RCC 7860 (cell line): Measurements from ENCODE around the gene OSGIN1.
A peak's percentile ranks its signal among the peaks of the same experiment; 100 is the strongest.

Experiments
- DNase-seq: peaks from one replicate; pipeline ENCODE4 v3.0.0-alpha.2; 2015; ENCODE audit warnings: low spot score
- FAIRE-seq: peaks from 2 replicates; lab custom pipeline; 2012; peaks lifted over from hg19 to GRCh38; lab: Jason Lieb, UNC

The OSGIN1 gene

DNA sequence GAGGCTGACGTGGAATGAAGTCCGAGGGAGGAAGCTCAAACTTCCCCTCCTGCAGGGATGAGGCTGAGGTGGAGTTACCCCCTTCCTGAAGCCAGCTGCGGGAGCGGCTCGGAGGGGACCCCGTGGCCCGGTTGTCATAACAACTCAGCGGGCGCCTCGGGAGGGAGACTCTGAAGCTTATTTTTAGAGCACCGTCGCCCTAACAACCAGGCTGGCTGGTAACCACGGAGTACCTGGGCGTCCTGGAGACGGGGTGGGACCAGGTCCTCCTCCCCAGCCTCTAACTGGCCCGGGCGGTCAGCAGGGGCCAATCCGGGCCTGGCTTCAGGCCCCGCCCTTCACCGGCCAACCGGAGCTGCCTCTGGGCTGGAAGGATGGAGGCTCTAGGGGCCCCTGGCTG is 42.7 kb downstream of the OSGIN1 start:
- no peak for DNase-seq
- no peak for FAIRE-seq

DNA sequence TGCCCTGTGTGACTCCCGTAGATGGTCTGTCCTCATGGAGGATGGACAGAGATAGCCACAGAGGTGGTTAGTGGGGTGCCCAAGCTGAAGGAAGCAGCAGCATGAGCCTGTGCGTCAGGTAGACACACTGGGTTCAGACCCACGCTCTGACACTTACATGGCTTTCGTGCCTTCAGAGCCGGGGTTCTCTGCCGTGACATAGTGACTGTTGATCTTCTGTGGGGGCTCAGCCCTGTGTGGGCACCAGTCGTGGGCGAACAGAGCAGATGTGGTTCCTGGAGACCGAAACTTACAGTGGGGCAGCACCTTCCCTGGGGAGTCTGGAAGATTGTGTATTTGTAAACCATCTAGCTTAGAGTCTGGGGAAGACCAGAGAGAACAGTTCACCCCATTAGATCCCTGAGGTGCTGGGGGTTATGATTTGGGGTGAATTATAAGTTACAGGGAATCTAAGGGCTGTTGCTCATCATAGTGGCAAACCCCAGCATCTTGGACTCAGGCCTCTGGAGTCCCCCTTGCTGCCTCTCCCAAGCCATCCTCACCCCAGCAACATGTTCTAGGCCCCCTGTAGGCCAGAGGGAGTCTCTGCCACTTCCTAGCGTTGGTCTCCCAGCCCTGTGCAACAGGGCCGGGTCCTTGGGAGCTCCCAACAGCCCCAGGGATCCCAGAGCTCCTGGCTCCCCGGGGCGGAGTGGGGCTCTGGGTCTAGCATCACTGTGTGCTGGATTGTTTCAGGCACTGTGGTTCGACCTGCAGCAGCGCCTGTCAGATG is 43.6 kb downstream of the OSGIN1 start:
- DNase-seq, result no peak
- no peak for FAIRE-seq

DNA sequence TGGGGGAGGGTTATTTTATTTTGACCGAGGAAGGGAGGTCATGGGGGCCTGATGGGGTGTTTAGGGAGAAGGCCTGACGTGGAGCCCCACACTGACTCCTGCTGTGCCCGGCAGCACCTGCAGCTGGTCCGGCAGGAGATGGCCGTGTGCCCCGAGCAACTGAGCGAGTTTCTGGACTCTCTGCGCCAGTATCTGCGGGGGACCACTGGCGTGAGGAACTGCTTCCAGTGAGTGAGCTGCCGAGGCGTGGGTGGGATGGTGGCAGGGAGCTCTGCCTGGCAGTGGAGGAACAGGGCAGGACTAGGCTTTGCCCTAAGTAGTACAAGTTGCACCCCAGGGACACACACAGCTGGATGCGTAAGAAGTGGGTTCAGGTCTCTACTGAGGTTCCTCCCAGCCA is 45.1 kb downstream of the OSGIN1 start:
- FAIRE-seq (no peak), DNase-seq (no peak)

DNA sequence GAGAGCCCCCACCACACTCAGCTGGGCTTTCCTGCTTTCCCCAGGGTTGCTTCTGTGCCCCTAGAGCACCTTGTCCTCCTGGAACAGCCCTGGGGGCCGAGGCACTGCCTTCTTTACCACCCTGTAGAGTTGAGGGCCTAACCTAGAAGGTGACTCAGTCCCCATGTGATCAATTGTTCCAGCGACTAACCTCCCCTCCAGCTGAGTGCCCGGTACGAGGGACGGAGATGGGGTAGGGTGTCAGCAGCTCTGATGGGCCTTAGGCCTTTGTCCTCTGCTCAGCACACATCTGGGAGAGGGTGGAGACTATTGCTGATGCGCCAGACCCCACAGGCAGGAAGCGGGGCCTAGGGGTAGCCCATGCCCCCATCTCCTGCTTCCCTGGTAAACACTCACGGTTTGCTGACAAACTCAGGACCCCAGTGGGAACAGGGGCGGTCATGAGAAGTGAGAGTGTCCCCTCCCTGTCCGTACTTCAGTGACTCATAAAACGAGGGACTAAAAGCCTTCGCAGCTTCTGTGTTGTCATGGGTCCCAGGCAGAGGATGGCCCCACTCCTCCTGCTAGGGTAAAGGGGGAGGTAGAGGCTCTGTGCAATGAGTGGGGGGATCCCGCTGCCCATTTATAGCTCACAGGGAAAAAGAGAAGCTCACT is 48.1 kb downstream of the OSGIN1 start:
- FAIRE-seq (no peak), DNase-seq (no peak)

DNA sequence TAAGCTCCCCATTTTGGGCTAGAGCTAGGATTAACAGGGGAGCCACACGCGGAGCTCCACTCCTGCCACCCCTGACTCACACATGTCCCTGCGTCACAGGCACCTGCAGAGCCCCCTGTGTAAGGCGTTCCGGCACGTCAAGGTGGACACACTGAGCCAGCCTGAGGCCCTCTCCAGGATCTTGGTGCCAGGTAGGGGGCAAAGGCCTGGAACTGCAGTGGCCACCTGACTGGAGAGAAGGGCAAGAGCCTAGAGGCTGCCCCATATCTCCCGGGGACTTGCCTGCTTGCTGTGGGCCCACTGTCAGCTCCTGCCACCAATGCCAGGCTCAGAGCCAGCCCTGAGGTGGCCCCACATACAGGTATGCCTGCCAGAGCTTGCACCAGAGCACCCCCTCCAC is 48.7 kb downstream of the OSGIN1 start:
- FAIRE-seq (no peak), DNase-seq (no peak)

DNA sequence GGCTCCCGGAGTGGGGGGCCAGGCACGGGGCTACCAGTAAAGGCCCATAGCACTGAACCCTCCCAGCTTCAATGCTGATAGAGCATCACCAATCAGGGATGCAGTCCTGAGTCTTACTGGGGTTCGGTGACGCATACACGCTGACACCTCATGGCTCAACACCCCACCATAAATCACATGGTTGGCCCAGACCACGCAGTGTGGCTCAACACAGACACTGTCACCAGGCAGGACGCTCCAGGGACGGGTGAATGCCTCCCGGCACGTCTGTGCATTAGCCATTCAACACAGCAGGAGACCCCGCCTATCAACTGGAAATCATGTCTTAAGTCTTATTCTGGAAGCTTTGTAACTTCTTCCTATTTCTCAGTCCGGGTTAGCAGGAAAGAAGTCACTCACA is 50.0 kb downstream of the OSGIN1 start:
- FAIRE-seq (no peak), DNase-seq (no peak)

DNA sequence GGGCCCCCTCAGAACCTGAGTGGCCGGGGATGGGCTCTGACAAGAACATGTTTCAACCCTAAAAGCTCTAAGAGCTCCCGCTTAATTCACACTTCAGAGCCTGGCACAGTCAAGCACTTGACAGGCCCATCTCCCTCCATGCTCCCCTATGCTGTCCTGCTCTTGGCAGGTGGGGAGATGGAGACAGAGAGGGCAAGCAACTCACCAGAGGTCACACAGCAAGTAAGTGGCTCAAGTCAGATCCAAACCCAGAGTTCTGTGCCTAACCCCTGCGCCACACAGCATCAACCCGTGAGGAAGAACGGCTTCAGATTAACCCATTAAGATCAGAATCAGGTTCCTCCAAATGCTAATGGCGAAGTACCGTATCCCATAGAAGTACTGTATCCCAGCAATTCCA is 51.4 kb downstream of the OSGIN1 start:
- FAIRE-seq (no peak), DNase-seq (no peak)

DNA sequence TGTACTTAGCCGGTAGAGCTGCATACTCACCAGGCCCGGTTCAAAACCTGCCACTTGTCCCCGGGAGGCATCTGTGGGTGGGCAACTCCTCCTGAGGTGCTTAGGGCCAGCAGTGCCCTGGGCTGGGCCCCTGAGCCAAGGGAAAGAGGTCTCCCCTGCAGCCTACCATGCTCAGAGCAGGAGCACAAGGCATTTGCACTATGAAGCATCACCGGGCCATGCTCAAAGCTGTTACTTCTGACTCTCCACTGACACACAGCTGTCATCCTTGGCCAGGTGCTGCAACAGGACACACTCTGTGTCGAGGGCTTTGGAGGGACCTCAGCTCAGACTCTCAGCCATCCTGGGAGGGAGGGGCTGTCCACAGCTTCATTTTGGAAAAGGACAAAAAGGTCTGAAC is 52.4 kb downstream of the OSGIN1 start:
- FAIRE-seq, result no peak

DNA sequence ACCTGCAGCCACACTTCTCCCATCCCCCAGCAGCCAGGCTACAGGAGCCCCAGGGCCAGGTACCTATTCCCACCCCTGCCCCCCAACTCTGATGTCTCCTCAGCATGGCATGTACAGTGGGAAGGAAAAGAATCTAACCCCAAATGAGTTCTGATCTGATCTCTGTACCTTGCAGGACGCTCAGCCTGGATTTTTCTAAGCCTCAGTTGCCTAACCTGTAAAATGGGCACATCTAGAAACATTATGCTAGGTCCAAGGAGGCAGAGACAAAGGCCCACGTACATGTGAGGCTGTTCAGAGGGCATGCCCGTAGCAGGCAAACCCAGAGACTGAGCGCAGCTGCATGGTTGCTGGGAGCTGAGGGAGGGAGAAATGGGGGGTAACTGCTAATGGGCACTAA is 54.5 kb downstream of the OSGIN1 start:
- DNase-seq (no peak), FAIRE-seq (no peak)

More for the DNA sequence above, 52.4 kb downstream of the OSGIN1 start:
- DNase-seq, result no peak

DNA sequence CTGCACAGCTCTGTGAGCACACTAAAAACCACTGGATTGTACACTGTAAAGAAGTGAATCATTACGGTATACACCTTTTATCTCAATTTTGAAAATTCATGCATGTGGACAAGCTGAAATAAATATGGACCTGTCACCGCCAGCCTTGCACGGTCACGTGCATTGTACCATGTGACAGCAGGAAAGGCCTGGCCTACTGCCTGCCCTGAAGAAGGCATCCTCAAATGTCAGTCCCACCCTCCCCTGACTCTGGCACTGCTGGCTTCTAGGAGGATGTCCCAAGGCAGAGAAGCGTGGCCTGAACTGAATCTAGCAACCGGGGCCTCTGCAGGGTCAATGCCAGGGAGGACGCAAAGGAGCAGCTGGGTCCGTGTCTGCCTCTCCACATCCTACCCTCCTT is 54.9 kb downstream of the OSGIN1 start:
- DNase-seq, result no peak
- FAIRE-seq, result no peak

DNA sequence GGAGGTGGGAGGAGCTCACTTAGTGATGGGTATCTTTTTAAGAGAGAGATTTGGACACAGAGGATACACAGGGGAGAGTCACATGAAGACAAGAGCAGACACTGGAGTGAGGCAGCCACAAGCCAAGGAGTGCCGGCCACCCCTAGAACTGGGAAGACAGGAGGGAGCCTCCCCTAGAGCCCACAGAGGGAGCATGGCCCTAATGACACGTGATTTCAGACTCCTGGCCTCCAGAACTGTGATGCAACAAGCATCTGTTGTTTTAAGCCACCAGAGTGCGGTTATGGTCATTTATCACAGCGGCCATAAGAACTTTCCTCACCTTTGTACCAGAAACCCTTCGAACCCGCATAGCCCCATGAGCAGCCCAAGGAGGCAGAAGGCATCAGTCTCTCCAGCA is 56.2 kb downstream of the OSGIN1 start:
- DNase-seq (no peak), FAIRE-seq (no peak)

DNA sequence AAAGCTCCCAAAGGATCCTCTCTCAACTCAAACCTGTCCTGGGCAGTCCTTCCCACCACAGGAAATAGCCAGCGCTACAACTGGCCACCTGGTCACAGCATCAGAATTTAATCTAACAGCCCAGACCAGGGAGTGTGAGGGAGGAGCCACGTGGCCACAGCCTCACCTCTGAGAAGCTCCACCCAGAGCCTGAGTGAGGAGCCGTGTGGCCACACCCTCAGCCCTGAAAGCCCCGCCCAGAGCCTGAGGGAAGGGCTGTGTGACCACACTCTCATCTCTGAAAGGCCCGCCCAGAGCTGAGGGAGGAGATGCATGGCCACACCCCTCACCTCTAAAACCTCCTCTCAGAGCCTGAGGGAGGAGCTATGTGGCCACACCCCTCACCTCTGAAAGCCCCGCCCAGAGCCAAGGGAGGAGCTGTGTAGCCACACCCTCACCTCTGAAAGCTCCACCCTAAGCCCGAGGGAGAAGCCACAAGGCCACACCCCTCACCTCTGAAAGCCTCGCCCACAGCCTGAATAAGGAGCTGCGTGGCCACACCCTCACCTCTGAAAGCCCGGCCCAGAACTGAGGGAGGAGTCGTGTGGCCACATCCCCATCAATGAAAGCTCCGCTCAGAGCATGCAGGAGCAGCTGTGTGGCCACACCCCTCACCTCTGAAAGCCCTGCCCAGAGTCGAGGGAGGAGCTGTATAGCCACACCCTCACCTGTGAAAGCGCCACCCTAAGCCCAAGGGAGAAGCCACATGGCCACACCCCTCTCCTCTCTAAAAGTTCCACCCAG is 60.9 kb downstream of the OSGIN1 start:
- FAIRE-seq (no peak), DNase-seq (peak; percentile 63)

DNA sequence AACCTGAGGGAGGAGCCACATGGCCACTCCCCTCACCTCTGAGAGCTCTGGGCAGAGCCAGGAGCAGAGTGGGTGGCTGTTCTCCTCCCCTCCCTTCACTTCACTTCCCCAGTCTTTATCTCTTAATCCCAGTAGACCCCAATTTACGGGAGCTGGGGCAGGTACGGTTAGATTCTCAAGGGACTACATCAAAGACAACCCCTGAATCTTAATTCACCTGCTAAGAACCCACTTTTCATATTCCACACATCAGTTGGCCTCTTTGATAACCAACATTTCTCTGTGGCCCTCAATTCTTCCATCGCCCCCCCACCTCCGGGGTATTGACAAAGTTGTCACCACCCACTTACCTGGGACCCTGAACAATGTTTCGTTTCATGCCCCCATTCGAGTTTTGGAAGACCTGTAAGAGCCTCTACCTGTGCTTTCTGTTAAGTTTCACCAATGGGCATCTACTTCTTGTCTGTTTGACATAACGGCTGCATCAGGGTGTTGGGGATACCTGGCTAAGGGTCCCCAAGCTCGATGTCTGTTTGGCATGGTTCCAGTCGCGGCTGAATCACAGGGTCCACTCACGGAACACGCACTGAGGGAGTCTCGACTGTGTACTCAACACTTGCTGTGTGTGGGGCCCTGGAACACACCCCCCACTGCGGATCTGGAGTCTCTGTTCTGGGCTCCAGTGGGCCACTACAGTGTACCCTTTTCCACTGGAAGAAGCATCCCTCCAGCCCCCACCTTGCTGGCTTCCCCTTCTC is 61.7 kb downstream of the OSGIN1 start:
- no peak for FAIRE-seq

DNA sequence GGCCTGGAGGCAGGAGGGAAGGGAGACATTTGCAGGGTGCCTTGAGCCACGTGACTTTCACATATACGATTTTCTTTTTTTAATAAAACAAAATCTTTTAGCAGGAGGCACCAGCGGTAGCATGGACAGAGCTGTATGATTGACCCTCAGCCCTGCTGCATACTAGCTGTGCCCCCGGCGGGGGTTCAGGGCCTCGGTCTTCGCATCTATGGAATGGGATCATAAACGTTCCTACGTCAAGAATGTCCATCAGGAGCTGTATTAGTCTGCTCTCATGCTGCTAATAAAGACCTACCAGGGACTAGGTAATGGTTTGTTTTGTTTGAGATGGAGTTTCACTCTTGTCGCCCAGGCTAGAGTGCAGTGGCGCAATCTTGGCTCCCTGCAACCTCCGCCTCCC is 62.4 kb downstream of the OSGIN1 start:
- FAIRE-seq (no peak), DNase-seq (no peak)

More for the DNA sequence above, 61.7 kb downstream of the OSGIN1 start:
- no peak for DNase-seq
